GM12801 (cell line): ENCODE data around the gene LILRA2.

Experiments
- TF ChIP-seq, protein P1 (sequence below): IDR thresholded peaks from one replicate; pipeline ENCODE4 v1.5.1; 2011; ENCODE audit warnings: control low read depth; ENCODE audit not compliant: insufficient read length; ENCODE audit errors: extremely low read depth

The LILRA2 gene

DNA sequence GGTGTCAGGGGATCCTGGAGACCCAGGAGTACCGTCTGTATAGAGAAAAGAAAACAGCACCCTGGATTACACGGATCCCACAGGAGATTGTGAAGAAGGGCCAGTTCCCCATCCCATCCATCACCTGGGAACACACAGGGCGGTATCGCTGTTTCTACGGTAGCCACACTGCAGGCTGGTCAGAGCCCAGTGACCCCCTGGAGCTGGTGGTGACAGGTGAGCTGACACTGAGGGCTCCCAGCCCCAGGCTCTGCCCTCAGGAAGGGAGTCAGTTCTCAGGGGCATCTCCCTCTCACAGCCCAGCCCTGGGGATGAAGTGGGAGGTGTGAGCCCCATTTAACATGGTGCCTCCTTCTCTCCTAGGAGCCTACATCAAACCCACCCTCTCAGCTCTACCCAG is 21.1 kb downstream of the LILRA2 start:
- TF ChIP-seq, protein P1, sequence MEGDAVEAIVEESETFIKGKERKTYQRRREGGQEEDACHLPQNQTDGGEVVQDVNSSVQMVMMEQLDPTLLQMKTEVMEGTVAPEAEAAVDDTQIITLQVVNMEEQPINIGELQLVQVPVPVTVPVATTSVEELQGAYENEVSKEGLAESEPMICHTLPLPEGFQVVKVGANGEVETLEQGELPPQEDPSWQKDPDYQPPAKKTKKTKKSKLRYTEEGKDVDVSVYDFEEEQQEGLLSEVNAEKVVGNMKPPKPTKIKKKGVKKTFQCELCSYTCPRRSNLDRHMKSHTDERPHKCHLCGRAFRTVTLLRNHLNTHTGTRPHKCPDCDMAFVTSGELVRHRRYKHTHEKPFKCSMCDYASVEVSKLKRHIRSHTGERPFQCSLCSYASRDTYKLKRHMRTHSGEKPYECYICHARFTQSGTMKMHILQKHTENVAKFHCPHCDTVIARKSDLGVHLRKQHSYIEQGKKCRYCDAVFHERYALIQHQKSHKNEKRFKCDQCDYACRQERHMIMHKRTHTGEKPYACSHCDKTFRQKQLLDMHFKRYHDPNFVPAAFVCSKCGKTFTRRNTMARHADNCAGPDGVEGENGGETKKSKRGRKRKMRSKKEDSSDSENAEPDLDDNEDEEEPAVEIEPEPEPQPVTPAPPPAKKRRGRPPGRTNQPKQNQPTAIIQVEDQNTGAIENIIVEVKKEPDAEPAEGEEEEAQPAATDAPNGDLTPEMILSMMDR = no peak

DNA sequence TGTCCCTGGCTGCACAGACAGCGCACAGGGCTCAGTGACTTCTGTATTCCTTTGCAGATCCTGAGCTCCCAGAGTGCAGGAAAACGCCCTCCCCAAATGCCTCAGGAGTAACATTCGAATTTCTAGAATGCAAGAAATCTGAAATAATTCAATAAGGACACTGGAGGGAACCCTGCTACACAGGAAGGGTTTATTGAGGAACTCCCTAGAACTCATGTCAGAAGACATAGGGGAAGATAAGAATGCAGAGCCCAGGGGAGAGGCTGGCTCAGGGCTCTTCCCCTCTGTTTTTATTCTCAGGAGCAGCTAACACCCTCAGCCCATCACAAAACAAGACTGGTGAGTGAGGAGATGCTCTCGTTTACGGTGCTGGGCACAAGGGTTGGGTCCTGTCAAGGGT is 26.6 kb downstream of the LILRA2 start:
- TF ChIP-seq, protein P1 = no peak

DNA sequence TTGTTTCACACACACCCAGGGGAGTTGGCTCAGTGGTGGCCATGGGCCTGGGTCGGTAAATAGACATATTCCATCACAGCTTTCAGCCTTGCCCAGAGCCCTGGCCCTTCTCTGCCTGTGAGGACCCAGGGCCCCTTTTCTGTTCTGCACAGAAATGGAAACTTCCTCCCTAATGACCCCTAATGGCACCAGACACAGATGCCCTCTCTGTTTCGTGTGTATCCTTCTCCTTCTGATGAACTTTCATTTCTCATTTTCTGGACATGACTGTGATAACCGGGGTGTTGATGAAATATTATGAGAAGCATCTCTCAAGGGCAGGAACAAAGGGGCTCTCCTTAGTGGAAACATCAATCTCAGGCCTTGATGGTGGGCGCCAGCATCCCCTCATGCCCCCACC is 32.6 kb downstream of the LILRA2 start:
- TF ChIP-seq, protein P1 = no peak

DNA sequence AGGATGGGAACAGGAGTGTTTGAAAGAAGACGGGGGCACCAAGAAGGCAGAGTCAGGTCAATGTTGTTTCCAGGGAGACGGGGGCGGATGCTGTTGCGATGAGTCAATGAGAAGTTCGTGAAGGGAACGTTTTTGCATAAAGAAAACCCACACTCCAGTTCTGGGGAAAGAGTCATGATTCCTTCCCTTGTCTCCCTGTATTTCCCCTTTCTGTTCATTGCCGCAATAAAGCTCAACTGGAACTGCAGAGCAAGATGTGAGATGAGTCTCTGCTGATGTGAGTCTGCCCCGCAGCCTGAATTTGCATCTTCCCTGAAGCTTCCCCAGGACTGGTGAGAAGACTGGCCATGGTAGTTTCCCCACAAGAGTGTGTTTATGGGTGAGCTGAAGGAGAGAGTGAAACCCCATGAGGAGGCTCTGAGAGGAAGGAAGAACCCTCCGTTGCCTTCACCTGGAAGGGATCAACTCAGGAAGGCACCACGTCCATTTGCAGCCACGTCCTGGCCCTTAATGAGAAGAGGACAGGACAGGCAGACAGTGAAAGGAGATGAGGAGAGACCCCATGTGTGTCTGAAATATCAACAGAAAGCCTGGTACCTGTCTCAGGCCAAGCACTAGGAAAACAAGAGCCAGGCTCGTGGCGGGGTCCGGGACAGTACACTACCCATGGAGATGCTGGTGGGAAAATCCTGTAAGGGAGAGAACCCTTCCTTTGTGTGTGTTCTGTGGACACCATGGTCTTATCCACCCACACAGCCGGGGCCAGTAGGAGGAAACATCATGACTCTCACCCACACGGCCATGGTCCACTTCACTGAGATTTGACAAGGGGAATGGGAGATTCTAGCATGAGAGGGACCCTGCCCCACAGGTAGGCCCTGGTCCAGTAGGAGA is 33.5 kb downstream of the LILRA2 start:
- TF ChIP-seq, protein P1 = no peak

DNA sequence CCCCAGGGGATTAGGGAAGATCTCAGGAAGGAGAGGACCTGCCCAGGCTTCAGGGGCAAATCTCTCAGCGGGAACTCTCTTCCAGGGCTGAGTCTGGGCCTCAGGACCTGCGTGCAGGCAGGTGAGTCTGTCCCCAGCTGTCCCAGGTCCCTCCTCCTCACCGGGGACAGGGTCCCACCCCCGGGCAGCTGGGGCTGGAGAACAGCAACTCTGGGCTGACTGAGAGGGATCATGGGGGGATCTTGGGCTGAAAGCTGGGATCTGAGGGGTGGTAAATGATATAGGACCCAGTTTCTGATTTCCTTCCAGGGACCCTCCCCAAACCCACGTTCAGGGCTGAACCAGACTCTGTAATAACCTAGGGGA is 34.2 kb downstream of the LILRA2 start:
- TF ChIP-seq, protein P1 = no peak

DNA sequence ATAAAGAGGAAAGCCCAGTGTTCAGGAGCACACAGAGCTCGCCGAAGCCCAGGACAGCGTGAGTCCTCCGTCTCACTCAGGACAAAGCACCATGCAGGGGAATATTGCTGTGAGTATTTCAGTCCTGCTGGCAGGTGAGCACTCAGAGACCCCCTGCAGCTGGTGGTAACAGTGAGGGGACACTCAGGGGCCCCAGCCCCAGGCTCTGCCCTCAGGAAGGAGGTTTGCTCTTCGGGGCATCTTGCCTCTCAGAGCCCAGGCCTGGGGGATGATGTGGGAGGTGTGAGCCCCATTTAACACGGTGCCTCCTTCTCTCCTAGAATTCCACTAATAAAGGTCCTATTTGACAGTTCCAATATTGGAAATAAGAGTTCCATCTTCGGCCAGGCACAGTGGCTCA is 34.6 kb downstream of the LILRA2 start:
- TF ChIP-seq, protein P1 = no peak

DNA sequence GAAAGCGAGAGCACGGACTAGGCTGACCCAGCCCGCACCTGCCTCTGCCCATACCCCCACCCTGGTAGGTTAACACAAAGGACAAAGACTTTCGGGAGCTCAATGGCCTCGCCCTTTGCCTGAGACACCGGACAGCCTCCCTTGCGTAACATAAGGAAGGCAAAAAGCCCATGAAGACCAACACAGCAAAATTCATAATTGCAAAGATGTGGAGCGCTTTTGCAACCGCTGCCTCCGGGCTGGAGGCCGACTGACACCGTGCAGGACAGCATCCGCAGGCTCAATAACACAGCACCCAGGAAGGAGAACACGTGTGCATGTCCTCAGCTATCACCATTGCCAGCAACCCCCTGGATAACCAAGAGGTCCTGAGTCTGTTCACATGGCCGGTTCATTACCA is 35.2 kb downstream of the LILRA2 start:
- TF ChIP-seq, protein P1 = no peak
